Nephron progenitor cell (in vitro differentiated cells): ENCODE results near the gene FAM43A.

Experiments used
- DNase-seq: peaks from one replicate; pipeline ENCODE4 v3.0.0; 2021
- H3K27ac Mint-ChIP-seq: 2 replicates; pipeline ENCODE4 v1.8.0; 2021; ENCODE audit warnings: mild to moderate bottlenecking, moderate library complexity, mixed read lengths
- H3K27me3 Mint-ChIP-seq: 2 replicates; pipeline ENCODE4 v1.8.0; 2021; ENCODE audit warnings: mild to moderate bottlenecking, low read depth, mixed read lengths; ENCODE audit not compliant: poor library complexity
- H3K36me3 Mint-ChIP-seq: 2 replicates; pipeline ENCODE4 v1.8.0; 2021; ENCODE audit warnings: low read depth, mixed read lengths
- H3K4me1 Mint-ChIP-seq: 2 replicates; pipeline ENCODE4 v1.8.0; 2021; ENCODE audit warnings: mixed read lengths
- H3K4me3 Mint-ChIP-seq: 2 replicates; pipeline ENCODE4 v1.8.0; 2021; ENCODE audit warnings: mild to moderate bottlenecking, moderate library complexity, mixed read lengths
- H3K9me3 Mint-ChIP-seq: 2 replicates; pipeline ENCODE4 v1.8.0; 2021; ENCODE audit warnings: mild to moderate bottlenecking, moderate library complexity, mixed read lengths
- TF ChIP-seq, protein P1 (sequence below): fragments of 200-600 bp; sonication (generic); IDR thresholded peaks from 2 replicates; pipeline ENCODE4 v1.5.0; 2021; ENCODE audit warnings: antibody characterized with exemption

Gene FAM43A

DNA sequence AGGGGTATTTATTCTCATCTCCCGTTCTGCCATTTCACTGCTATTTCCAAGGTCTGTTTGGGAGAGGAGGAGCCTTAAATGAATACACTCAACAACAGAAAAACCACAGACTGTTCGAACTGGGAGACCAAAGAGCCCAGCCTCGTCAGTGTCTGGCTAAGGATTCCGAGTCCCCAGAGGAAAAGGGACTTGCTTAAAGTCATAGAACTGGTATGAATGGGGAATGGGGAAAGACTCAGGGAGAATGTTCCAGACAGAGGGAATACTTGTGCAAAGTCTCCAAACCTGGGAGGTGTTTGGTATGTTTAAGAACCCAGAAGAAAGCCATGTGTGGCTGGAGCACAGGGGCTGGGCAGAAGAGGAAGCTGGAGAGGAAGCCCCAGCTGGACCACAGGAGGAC is 46.9 kb downstream of the FAM43A start:
- H3K27ac Mint-ChIP-seq = no peak overlapping the region
- peaks cover 26% of the 10 kb centered on the region for H3K27me3 Mint-ChIP-seq
- H3K9me3 Mint-ChIP-seq = no peaks in the 10 kb centered on the region
- DNase-seq = no peak
- H3K36me3 Mint-ChIP-seq = no peaks in the 10 kb centered on the region
- H3K4me3 Mint-ChIP-seq = no peak overlapping the region
- TF ChIP-seq, protein P1, sequence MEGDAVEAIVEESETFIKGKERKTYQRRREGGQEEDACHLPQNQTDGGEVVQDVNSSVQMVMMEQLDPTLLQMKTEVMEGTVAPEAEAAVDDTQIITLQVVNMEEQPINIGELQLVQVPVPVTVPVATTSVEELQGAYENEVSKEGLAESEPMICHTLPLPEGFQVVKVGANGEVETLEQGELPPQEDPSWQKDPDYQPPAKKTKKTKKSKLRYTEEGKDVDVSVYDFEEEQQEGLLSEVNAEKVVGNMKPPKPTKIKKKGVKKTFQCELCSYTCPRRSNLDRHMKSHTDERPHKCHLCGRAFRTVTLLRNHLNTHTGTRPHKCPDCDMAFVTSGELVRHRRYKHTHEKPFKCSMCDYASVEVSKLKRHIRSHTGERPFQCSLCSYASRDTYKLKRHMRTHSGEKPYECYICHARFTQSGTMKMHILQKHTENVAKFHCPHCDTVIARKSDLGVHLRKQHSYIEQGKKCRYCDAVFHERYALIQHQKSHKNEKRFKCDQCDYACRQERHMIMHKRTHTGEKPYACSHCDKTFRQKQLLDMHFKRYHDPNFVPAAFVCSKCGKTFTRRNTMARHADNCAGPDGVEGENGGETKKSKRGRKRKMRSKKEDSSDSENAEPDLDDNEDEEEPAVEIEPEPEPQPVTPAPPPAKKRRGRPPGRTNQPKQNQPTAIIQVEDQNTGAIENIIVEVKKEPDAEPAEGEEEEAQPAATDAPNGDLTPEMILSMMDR = no peak
- peaks cover 32% of the 10 kb centered on the region for H3K4me1 Mint-ChIP-seq

DNA sequence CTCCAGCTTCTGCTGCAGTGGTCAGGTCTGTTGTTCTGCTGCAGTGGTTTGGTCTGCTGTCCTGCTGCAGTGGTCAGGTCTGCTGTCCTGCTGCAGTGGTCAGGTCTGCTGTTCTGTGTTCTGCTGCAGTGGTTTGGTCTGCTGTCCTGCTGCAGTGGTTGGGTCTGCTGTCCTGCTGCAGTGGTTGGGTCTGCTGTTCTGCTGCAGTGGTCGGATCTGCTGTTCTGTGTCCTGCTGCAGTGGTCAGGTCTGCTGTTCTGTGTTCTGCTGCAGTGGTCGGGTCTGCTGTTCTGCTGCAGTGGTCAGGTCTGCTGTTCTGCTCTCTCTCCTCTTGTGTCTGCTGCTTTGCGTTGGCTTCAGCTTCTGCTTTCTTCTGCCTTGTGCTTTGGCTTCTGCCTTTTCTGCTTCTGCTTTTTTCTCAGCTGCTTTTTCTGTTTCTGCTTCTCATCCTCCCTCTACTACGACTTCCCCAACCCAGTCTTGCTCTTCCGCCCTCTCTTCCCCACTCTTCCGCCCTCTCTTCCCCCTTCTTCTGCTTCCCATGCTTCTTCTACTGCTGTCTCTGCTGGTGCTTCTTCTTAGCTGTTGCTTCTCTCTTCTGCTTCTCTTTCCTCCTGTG is 50.7 kb downstream of the FAM43A start:
- Mint-ChIP-seq H3K9me3 (no peaks in the 10 kb centered on the region), H3K36me3 (no peaks in the 10 kb centered on the region), H3K4me3 (no peak overlapping the region), H3K27ac (no peak overlapping the region), H3K4me1 (peaks cover 22% of the 10 kb centered on the region), H3K27me3 (peaks cover 33% of the 10 kb centered on the region)
- DNase-seq = no peak
- TF ChIP-seq, protein P1 = no peak

DNA sequence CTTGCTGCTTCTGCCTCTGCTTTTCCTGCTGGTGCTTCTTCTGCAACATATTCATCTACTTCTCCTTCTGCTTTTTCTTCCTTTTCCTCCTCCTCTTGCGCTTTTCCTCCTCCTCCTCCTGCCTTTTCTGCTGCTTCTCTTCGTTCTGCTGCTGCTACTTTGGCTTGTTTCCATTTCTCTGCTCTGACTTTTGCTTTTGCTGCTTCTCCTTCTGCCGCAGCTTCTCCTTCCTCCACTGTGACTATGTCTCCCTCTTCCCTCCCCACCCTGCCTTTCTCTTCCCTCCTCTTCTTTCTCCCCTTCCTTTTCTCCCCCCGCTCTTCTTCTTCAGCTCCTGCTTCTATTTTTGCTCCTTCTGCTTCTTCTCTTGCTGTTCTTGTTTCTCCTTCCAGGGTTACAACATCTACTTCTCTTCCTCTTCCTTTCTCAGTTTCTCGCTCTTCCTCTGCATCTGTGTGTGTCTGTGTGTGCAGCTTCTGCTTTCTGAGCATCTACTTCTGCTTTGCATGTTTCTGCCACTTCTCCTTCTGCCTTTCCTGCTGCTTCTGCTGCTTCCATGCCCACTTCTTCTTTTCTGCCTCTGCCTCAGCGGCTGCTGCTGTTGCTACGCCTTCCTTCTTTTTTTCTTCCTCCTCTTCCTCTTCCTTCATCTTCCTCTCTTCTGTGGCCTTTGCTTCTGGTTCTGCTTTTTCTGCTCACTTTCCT is 51.4 kb downstream of the FAM43A start:
- H3K4me3 Mint-ChIP-seq = no peak overlapping the region
- H3K4me1 Mint-ChIP-seq = peaks cover 16% of the 10 kb centered on the region
- TF ChIP-seq, protein P1 = no peak
- H3K36me3 Mint-ChIP-seq = no peaks in the 10 kb centered on the region
- DNase-seq = no peak
- H3K9me3 Mint-ChIP-seq = no peaks in the 10 kb centered on the region
- H3K27me3 Mint-ChIP-seq = peaks cover 35% of the 10 kb centered on the region
- no peak overlapping the region for H3K27ac Mint-ChIP-seq
